ENCODE data around the gene PTK7.
"Not testable (repeated sequence)": the region's sequence is repeated elsewhere in the genome, so short reads cannot be mapped to it uniquely, and the experiment has no call there.

The PTK7 gene

DNA sequence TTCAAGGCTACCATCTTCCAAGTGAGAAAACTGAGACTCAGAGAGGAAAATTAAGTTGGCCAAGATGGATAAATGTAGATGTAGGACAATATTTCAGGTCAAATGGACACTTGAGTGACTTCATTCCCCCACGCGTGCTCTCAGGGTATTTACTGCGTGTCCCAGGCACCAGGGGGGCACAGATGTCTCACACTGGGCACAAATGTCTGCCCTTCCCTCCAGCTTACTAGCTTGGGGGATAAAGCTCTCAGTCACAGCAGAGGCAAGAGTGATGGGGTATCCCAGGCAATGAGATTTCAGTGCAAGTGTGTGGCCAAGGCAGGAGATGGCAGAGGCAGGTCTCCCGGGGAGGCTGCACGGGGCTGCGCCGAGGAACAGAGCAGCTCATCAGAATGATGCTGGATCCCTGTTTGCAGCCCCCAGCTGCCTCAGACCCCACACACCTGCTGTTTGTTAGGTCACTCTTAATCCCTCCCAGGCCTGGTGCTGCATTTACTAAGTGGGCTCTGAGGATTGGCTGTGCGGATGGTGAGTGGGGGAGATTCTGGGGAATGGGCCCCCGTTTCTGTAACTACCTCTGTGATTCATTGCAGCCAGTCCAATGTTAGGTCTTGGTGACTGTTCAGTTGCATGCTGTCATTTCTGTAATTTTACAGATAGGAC lies 44.1 kb downstream of the PTK7 start:
- DNase-seq: no peak

GRCh38 chr6:43120944-43121913 lies 45.1 kb downstream of the PTK7 start:
- no peak for DNase-seq

- no peak for DNase-seq
These were observed 46.0 kb downstream of the PTK7 start for GRCh38 chr6:43122146-43122545.

DNA sequence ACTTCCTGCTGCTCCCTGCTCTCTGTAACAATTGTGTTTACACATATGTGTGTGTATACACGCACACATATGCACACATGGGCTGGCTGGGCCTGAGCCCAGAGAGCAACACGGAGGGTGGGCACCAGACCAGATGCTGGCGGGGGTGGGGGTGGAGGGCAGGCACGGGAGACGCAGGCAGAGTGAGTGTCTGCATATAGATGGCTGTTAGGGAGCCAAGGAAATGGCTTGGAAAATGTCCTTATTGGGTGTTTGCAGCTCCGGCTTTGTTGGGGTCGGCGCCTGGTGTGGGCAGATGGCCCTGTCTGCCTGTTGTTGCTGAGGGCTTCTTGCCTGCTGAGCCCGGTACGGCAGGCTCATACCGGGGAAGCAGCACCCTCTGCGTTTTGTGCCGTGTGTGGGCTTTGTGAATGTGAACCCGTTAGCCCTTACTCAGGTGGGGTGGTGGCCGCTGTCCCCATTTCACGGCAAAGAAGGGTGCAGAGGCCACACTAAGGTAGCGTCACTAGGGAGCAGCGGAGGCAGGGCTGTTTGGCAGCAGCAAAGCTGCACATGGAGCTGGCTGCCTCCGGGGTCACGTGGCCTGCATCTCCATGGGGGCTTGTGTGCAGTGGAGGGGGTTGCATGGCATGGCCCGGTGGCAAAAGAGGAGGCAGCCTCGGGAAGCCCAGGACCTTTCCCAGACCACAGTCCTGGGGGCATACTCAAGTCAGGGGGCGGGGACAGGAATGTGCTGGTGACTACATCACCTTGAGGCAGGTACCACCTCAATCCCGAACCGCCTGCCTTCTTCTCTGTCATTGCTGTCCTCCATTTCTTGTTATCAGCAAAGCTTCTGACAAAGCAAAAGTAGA lies 47.6 kb downstream of the PTK7 start:
- DNase-seq: no peak

DNA sequence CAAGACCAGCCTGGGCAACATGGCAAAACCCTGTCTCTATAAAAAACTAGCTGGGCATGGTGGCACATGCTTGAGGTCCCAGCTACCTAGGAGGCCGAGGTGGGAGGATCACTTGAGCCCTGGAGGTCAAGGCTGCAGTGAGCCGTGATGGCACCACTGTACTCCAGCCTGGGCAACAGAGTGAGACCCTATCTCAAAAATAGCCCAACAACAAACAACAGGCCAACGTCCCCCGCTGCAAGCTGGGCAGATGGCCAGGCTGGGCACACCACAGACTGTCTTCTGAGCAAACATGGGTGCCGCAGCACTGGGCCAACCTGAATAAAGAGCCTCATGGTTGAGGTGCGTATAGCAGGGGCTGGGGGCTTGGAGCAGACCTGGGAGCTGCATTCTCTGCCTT lies 48.4 kb downstream of the PTK7 start:
- DNase-seq: no peak

- no peak for DNase-seq
These were observed 49.0 kb downstream of the PTK7 start for GRCh38 chr6:43125119-43125518.

DNA sequence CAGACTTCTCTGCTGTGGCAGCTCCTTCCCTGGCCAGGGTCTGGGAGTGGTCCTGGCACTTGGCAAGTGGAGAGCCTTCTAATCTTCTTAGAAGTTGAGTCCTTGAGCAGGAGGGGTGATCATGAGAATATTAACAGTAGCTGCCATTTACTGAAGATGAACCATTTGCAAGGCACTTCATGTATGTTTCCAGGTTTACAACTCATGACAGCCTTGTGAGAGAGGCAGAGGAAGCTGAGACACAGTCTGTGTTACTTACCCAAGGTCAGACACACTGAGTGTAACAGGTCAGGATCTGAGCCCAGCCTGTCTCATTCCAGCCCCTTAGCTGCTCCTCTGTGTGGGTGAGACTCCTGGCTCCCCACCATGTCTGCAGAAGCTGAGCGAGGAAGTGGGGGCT lies 49.4 kb downstream of the PTK7 start:
- DNase-seq: no peak

GRCh38 chr6:43127180-43127579 lies 51.1 kb downstream of the PTK7 start:
- DNase-seq: peak; percentile 44

DNA sequence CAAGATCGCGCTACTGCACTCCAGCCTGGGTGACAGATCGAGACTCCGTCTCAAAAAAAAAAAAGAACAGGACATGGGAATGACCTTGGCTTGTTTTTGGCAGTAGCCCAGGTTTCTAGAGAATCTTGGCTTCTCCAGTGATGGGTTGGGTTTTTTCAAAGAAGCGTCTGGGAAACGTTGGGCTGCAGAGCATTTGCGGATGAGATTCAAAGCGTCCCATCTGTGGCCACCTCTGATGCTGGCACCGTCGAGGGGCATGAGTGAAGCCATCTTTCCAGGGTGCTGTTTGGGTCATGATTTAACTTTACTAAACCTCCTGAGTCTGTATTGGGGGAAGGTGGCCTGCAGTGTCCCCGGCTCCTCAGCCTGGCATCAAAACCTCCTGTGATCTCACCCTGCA lies 51.8 kb downstream of the PTK7 start:
- no peak for DNase-seq

- DNase-seq: no peak
These were observed 52.8 kb downstream of the PTK7 start for GRCh38 chr6:43128926-43129325.

DNA sequence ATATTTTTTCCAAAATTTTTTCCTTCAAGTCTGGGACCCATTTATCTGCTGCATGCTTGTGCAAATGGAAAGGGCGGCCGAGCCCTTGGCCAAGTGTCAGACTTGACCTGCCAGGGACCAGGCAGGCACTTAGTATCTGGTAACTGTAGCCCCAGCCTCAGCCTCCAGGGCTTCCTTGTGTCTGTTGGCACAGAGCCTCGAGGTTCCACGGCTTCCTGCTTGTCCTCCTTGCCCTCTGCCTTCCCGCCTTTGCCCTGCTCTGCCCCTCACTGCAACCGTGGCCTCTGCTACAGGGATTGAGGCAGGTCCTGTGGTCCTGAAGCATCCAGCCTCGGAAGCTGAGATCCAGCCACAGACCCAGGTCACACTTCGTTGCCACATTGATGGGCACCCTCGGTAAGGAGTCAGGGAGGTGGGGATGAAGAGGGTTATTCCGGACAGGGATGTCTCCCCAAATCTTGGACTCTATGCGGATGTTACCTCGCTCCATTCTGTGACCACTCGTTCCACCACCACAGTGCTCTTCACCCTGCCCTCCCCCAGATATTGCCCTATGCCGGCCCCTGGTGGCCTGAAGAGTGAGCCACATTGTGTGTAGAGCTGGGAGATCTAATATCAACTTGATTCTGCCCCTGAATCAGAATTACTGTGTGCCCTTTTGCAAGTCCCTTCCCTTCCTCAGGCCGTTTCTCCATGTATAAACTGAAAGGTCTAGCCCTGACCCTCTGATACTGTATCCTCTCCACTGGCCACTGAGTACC lies 53.5 kb downstream of the PTK7 start:
- no peak for DNase-seq

DNA sequence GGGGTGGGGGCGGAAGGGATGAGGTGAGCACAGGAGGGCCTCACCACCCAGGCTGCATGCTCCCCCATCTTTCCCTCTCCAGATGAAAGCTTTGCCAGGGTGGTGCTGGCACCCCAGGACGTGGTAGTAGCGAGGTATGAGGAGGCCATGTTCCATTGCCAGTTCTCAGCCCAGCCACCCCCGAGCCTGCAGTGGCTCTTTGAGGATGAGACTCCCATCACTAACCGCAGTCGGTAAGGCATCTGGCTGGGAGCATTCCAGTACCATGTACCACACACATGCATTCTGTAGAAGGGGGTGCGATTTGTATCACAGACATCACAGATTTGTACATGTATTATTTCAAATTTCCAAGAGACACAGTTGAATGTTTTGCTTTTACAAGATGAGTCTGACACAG lies 54.3 kb downstream of the PTK7 start:
- no peak for DNase-seq

DNA sequence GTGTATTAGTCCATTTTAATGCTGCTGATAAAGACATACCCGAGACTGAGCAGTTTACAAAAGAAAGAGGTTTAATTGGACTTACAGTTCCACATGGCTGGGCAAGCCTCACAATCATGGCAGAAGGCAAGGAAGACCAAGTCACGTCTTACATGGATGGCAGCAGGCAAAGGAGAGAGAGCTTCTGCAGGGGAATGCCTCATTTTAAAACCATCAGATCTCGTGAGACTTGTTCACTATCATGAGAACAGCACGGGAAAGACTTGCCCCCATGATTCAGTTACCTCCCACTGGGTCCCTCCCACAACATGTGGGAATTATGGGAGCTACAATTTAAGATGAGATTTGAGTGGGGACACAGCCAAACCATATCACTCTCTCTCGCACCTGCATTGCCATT lies 55.3 kb downstream of the PTK7 start:
- DNase-seq: not testable (repeated sequence)

GRCh38 chr6:43138267-43138666 lies 62.2 kb downstream of the PTK7 start:
- no peak for DNase-seq

- not testable (repeated sequence) for DNase-seq
These were observed 63.9 kb downstream of the PTK7 start for GRCh38 chr6:43139973-43140372.

GRCh38 chr6:43141644-43142043 lies 65.5 kb downstream of the PTK7 start:
- no peak for DNase-seq

DNA sequence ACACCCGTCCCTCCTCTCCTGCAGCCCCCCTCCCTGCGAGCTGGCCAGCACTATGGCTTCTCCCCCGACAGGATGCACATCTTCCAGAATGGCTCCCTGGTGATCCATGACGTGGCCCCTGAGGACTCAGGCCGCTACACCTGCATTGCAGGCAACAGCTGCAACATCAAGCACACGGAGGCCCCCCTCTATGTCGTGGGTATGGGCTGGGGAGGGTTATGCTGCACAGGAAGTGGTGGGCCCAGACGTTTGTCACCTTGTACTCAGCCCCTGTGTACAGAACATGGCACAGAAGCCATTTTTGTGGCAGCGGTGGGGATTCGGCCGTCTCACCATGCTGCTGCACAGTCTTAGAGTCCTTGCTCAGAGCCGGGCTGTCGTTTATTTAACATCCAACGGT lies 66.0 kb downstream of the PTK7 start:
- DNase-seq: no peak

- peak; percentile 73 for DNase-seq
These were observed 67.4 kb downstream of the PTK7 start for GRCh38 chr6:43143235-43144128.

- DNase-seq: no peak
These were observed 68.8 kb downstream of the PTK7 start for GRCh38 chr6:43144879-43145278.

DNA sequence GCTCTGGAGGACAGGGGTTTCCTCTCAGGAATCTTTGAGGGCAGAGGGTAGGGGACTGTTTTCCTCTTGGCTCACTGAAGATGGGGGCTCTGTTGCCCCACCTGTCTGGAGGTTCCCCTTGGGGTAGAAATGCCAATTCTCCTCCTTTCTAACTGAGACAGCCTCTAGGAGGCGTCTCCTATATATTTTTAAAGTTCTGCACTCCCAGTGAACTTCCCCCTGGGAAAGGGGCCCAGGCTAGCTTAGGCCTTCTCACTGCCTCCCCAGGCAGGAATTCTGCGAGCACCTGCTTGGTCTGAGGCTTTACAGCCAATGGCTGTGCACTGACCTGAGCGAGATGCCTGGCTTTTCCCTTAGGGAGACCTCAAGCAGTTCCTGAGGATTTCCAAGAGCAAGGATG lies 70.1 kb downstream of the PTK7 start:
- DNase-seq: no peak
